Activated effector memory CD4-positive, alpha-beta T cell treated with anti-CD3 and anti-CD28 coated beads, Interleukin-2, amount 50 U/mL, for 16 hours (primary cell): ENCODE data around the gene CLBA1.

Experiments
- DNase-seq: peaks from one replicate; pipeline ENCODE4 v3.0.0-alpha.2; 2020

The CLBA1 gene

GRCh38 chr14:105006831-105007592, 21.4 kb downstream of the CLBA1 start:
- no peak for DNase-seq

- DNase-seq = no peak
Measured at GRCh38 chr14:105007593-105008264, 22.1 kb downstream of the CLBA1 start.

GRCh38 chr14:105010106-105010505, 24.5 kb downstream of the CLBA1 start:
- no peak for DNase-seq

GRCh38 chr14:105010891-105011291, 25.3 kb downstream of the CLBA1 start:
- no peak for DNase-seq

- no peak for DNase-seq
Measured at GRCh38 chr14:105011312-105011990, 25.9 kb downstream of the CLBA1 start.

GRCh38 chr14:105012171-105012985, 26.8 kb downstream of the CLBA1 start:
- DNase-seq = no peak

GRCh38 chr14:105013150-105013785, 27.7 kb downstream of the CLBA1 start:
- no peak for DNase-seq

- no peak for DNase-seq
Measured at GRCh38 chr14:105014032-105014431, 28.4 kb downstream of the CLBA1 start.

GRCh38 chr14:105014631-105015030, 29.0 kb downstream of the CLBA1 start:
- no peak for DNase-seq

- no peak for DNase-seq
Measured at GRCh38 chr14:105015242-105015641, 29.7 kb downstream of the CLBA1 start.

- DNase-seq = no peak
Measured at GRCh38 chr14:105015905-105016304, 30.3 kb downstream of the CLBA1 start.

- DNase-seq = no peak
Measured at GRCh38 chr14:105018414-105018813, 32.8 kb downstream of the CLBA1 start.

- peak; percentile 89 for DNase-seq
Measured at GRCh38 chr14:105019861-105020814, 34.5 kb downstream of the CLBA1 start.

GRCh38 chr14:105020815-105021655, 35.4 kb downstream of the CLBA1 start, which contains the start of gene CDCA4:
TSS of gene CDCA4 (minus strand) at chr14:105021083. CDS start at chr14:105011929, 9,154 bp downstream.
- peak; percentile 99 for DNase-seq

GRCh38 chr14:105021656-105022275, 36.2 kb downstream of the CLBA1 start:
- DNase-seq = peak; percentile 75

GRCh38 chr14:105022276-105022670, 36.7 kb downstream of the CLBA1 start:
- DNase-seq = no peak

- no peak for DNase-seq
Measured at GRCh38 chr14:105023144-105023543, 37.6 kb downstream of the CLBA1 start.

- no peak for DNase-seq
Measured at GRCh38 chr14:105023791-105024480, 38.3 kb downstream of the CLBA1 start.

GRCh38 chr14:105025429-105025828, 39.8 kb downstream of the CLBA1 start:
- no peak for DNase-seq
